GM12872 (cell line): ENCODE data around the gene ATL1.

Experiments
- TF ChIP-seq, protein P1 (sequence below): IDR thresholded peaks from 3 replicates; pipeline ENCODE4 v1.5.1; 2011; ENCODE audit warnings: low read depth, mild to moderate bottlenecking, low read length, moderate library complexity; ENCODE audit not compliant: insufficient read depth

ATL1 gene

DNA sequence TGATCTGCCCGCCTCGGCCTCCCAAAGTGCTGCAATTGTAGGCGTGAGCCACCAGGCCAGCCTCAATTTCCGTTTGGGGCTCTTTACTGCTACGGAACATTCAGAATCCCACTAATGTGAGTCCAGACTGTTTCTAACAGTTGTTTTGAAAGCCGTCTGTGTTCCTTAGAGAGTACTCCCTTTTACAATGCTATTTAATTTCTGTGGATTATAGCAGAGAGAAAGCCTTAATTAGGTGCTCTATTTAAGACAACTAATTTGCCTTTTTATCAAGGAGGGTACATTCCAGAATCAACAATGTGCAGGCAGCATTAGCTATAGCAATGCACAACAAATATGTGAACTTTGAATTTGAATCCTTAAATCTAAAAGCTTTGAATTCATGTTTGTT is 110.9 kb downstream of the ATL1 start:
- TF ChIP-seq, protein P1, sequence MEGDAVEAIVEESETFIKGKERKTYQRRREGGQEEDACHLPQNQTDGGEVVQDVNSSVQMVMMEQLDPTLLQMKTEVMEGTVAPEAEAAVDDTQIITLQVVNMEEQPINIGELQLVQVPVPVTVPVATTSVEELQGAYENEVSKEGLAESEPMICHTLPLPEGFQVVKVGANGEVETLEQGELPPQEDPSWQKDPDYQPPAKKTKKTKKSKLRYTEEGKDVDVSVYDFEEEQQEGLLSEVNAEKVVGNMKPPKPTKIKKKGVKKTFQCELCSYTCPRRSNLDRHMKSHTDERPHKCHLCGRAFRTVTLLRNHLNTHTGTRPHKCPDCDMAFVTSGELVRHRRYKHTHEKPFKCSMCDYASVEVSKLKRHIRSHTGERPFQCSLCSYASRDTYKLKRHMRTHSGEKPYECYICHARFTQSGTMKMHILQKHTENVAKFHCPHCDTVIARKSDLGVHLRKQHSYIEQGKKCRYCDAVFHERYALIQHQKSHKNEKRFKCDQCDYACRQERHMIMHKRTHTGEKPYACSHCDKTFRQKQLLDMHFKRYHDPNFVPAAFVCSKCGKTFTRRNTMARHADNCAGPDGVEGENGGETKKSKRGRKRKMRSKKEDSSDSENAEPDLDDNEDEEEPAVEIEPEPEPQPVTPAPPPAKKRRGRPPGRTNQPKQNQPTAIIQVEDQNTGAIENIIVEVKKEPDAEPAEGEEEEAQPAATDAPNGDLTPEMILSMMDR = no peak

DNA sequence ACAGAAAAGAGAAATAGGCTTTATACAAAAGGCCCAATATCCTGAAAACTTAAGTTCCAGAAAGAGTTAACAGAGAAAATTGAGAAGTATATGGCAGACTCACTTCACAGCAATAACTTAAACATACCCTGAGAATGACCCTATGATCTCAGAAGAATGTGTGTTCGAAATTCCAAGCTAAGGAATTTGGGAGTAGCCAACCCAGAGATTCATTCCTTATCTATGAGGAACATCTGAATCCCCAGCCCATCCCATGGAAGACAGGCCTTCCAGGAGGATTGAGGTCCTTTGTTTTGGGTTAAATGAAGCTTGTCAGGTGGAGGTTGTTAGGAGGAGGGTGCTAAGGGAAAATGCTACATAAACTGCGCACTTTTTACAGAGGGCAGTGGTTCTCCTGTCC is 115.7 kb downstream of the ATL1 start:
- TF ChIP-seq, protein P1 = 0 out of 3 replicates have a peak, but pooled peaks have one; percentile 1

DNA sequence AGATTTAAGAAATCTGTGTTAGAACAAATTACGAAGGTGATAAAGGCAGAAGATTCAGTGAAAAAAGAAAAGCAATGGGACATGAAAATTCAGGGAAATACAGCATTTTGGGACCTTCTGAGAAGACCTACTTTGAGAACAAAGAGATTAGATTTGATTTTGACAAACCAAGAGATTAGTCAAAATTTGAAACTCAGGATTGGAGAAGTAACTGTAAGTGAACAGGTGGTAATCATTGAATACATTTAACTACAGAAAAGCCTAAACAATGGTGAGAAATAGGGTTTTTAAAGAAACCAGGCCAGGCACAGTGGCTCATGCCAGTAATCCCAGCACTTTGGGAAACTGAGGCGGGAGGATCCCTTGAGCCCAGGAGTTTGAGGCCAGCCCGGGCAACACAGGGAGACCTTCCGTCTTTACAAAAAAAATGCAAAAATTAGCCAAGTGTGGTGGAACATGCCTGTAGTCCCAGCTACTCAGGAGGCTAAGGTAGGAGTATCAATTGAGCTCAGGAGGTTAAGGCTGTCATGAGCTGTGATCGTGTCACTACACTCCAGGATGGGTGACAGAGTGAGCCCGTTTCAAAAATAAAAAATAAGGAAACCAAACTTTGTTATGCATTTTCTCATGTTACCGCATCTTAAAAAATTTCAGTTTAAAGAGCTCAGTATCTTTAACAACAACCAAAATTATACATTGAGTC is 117.0 kb downstream of the ATL1 start:
- TF ChIP-seq, protein P1 = no peak

DNA sequence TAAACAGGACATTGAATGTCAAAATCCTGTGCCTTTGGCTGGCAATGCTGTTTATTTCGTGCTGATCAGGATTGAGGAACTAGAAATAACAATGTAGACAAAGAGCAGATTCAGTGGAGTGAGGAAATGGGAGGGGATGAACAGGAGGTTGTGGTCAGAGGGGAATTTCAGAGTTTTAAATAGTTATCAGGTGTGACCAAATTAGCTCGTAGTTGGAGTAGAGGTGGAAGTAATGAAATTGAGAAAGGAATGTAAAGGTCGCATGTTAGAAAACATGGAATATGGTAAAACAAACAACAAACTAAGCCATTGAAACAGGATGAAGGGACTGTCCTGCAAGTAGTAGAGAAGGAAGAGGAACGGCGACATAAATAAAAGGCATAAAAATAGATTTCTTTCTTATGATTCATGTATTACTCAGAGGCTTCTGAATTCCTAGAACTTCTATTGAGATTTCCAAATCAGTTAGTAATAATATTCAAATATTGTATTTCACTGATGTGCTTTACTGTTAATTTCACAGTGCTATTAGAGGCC is 117.7 kb downstream of the ATL1 start:
- TF ChIP-seq, protein P1 = no peak

DNA sequence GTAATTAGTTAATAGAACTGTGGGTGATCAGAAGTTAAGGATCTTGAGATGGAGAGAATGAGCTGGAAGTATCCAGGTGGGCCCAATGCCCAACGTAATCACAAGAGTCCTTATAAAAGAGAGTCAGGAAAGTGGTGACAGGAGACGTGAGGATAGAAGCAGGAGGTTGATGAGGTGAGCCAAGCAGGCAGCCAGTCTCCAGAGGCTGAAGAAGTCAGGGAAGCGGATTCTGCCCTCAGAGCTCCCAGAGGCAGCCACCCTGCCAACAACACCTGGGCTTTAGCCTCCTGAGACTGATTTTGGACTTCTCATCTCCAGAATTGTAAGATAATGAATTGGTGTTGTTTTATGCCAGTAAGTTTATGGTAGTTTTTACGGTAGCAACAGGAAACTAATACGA is 118.2 kb downstream of the ATL1 start:
- TF ChIP-seq, protein P1 = no peak

DNA sequence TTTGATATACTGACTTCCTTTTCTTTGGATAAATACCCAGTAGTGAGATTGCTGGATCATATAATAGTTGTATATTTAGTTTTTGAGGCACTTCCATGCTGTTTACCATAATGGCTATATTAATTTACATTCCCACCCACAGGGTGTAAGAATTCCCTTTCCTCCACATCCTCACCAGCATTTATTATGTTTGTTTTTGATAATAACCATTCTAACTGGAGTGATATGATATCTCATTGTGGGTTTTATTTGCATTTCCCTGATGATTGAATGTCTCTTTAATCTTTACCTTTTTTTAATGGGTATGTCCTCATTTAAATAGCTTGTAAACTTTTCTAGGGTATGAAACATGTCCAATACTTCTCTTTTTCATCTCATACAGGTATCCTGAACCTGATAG is 119.7 kb downstream of the ATL1 start:
- TF ChIP-seq, protein P1 = no peak
